Stimulated activated CD4-positive, alpha-beta T cell treated with anti-CD3 and anti-CD28 coated beads, TNF-alpha, amount 100 ng/mL, for 24 hours (primary cell): Measurements from ENCODE around the gene EHD2.
A peak's percentile ranks its signal among the peaks of the same experiment; 100 is the strongest.
"Not testable (repeated sequence)": the region's sequence is repeated elsewhere in the genome, so short reads cannot be mapped to it uniquely, and the experiment has no call there.

Experiments
- DNase-seq, 3 experiments: peaks; one replicate each; pipeline ENCODE4 v3.0.0-alpha.2; 2020; ENCODE audit warnings: low read depth in 3 of 3

EHD2 gene

GRCh38 chr19:47714855-47715254, 1.6 kb downstream of the EHD2 start:
- not testable (repeated sequence) for DNase-seq

DNA sequence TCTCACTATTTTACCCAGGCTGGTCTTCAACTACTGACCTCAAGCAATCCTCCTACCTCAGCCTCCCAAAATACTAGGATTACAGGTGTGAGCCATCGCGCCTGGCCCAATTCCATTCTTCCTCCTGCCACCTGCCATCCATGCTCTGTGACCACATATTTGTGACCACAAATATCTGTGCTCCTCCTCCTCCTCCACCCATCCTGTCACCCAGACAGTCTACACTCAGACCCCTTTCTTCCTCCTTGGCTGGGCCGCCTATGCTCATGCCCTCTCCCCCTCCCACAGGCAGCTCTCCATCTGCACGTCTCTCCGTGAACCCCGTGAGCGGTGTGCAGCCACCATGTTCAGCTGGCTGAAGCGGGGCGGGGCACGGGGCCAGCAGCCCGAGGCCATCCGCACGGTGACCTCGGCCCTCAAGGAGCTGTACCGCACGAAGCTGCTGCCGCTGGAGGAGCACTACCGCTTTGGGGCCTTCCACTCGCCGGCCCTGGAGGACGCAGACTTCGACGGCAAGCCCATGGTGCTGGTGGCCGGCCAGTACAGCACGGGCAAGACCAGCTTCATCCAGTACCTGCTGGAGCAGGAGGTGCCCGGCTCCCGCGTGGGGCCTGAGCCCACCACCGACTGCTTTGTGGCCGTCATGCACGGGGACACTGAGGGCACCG, 3.2 kb downstream of the EHD2 start:
- DNase-seq = no peak

DNA sequence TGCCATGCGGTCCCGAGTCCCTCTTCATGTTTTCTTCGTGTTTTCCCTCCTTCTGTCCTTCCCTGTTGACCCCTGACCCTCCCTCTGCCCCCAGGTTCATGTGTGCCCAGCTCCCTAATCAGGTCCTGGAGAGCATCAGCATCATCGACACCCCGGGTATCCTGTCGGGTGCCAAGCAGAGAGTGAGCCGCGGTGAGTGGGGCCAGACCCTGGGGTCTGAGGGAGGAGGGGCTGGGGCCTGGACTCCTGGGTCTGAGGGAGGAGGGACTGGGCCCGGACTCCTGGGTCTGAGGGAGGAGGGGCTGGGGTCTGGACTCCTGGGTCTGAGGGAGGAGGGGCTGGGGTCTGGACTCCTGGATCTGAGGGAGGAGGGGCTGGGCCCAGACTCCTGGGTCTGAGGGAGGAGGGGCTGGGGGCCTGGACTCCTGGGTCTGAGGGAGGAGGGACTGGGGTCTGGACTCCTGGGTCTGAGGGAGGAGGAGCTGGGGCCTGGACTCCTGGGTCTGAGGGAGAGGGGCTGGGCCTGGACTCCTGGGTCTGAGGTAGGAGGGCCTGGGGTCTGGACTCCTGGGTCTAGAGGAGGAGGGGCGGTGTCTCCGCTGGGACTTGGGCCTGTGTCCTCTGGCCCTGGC, 5.3 kb downstream of the EHD2 start:
- not testable (repeated sequence) for DNase-seq

DNA sequence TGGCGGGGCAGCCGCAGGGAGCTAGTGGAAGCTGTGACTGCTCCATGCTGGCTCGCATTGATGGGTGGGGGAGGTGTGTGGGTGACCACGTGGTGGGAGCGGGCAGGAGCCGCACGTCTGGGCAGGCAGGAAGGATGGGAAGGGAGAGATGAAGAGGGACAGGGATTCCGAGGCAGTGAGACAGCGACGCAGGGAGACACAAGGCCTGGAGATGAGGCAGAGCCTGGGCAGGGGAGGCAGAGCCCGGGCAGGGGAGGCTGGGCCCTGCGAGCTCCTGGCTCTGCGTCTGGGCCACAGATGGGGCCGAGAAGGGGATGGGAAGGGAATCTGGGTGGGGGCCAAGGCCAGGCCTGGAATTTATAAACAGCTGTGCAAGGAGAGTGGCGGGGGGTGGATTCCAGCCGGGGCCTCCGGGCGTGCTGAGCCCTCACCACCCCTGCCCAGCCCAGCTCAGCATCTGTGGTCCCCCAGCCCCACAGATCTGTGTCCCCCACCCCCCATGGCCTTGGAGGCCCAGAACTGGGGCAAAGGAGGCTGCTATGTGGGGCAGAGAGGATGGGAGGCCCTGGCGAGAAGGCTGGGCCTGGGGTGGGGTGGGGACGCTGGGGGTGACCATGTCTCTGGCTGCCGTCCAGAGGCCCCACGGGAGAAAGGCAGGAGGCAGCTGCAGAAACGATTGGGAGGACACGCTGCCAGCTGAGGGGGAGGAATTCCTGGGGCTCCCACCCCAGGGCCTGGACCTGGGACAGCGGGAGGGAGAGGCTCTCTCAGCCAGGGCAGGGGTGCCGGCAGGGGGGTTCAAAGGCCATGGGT, 6.0 kb downstream of the EHD2 start:
- no peak for DNase-seq

- DNase-seq = no peak
Measured at GRCh38 chr19:47720669-47721422, 7.6 kb downstream of the EHD2 start.

- DNase-seq = no peak
Measured at GRCh38 chr19:47723581-47723940, 10.3 kb downstream of the EHD2 start.

GRCh38 chr19:47725759-47726401, 12.7 kb downstream of the EHD2 start:
- no peak for DNase-seq

GRCh38 chr19:47726467-47726866, 13.2 kb downstream of the EHD2 start:
- DNase-seq = no peak

- DNase-seq = not testable (repeated sequence)
Measured at GRCh38 chr19:47728295-47728694, 15.1 kb downstream of the EHD2 start.

DNA sequence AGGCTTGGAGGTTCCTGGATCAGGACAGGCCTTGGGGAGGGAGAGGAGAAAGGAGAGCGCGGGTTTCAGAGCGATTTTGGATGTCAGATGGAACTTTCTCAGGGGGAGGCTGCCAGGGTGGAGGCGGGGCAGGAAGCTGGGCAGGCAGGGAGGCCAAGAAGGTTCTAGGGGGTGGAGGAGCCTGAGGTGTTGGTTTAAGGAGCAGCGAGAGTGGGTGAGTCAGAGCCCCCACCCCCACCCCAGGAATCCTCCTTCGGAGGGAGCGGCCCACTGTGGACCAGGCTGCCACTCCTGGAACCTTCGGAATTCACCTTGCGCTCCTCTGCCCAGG, 16.2 kb downstream of the EHD2 start:
- no peak for DNase-seq

DNA sequence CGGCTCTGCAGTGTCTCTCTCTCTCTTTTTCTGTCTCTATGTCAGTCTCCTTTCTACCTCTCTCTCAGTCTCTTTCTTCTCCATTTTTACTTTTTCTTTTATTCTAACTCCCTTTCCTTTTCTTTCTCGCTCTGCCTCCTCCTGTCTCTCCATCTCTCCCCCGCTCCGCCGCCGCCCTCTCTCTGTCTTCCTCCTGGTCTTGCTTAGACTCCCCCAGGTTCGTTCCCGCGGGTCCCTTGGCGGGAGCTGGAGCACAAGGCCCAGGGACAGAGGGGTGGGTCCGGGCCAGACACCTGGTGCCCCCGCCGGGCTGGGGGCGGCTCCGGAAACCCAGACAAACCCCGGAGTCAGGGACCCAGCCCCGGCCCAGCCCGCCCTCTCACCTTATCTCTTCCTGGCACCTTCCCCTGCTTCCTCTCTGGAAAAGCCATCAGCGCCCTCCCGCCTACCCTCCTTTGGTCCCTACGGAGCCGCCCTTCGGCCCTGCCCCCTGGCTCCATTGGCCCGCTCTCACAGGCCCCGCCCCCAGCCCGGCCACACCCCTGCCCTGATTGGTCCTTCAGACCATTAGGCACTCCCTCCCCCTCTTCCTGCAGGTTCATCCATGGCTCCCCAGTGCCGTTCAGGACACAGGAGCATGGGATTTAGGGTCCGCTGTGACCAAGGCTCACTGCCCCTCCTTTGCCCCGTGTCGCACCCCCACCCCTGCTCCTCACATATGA, 16.7 kb downstream of the EHD2 start:
- peak in 2 of 3 experiments; percentile 23 to 72 for DNase-seq

DNA sequence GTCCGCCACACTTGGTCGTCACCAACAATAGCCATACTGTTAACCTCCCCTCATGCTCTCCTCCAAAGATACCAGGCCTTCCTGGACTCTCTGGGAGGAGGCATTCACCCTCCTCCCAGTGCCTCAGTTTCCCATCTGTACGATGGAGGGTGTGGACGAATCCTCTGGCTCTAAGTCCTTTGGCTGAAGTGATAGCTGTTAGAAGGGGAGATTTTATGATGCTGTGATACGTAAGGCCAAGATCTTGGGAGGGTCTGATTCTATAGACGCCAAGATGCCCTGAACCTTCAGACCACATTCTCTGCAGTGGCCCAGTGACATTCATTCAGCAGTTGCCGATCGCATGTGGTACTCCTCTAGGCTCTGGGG, 17.3 kb downstream of the EHD2 start:
- no peak for DNase-seq

DNA sequence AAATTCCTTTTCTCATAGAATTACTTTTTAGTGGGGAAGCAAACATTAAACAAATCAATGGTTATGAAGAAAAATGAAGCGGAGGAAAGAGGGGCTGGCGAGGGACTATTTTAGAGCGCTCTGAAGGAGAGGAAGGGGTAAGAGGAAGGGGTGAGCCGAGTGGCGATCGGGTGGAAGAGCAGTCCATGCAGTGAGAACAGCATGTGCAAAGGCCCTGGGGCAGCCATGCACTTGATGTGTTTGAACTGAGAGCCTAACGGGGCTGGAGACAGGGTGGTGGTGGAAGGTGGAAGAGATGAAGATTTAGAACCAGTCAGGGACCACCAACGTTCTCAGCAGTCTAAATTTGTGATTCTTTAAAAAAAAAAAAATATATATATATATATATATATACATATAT, 17.7 kb downstream of the EHD2 start:
- DNase-seq = no peak

DNA sequence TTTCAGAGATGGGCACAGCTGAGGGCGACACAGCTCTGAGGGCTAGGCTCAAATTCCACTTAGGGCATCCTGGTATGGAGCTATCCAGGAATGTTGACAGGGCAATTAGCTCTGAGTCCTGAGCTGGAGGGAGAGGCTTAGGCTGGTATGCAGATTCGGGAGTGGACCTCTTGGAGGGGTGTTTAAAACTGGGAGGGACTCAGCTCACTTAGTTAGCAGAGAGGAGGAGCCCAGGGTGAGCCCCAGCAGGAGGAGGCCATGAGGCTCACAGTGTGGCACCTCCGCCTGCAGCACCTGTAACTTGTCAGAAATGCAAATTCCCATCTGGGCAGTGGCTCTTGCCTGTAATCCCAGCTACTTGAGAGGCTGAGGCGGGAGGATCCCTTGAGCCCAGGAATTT, 21.9 kb downstream of the EHD2 start:
- DNase-seq = no peak

DNA sequence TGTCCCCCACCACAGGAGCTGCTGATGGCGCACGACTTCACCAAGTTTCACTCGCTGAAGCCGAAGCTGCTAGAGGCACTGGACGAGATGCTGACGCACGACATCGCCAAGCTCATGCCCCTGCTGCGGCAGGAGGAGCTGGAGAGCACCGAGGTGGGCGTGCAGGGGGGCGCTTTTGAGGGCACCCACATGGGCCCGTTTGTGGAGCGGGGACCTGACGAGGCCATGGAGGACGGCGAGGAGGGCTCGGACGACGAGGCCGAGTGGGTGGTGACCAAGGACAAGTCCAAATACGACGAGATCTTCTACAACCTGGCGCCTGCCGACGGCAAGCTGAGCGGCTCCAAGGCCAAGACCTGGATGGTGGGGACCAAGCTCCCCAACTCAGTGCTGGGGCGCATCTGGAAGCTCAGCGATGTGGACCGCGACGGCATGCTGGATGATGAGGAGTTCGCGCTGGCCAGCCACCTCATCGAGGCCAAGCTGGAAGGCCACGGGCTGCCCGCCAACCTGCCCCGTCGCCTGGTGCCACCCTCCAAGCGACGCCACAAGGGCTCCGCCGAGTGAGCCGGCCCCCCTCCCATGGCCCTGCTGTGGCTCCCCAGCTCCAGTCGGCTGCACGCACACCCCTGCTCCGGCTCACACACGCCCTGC, 27.8 kb downstream of the EHD2 start:
- no peak for DNase-seq

GRCh38 chr19:47741544-47742140, 28.4 kb downstream of the EHD2 start:
- DNase-seq = no peak

DNA sequence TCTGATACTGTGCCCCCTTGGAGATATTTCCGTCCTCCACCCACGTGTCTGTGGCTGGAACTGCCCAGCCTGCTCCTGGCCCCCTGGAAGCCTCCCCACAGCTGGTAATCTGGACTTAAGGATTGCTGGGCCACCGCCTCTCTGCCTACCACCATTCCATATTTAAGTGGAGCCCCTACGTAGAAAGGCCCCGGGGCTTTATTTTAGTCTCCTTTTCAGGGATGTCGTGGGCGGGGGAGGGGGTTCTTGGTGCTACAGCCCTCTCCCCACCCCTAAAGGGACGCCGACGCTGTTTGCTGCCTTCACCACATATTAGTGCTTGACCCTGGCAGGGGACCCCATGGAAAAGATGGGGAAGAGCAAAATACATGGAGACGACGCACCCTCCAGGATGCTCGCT, 29.4 kb downstream of the EHD2 start:
- no peak for DNase-seq

DNA sequence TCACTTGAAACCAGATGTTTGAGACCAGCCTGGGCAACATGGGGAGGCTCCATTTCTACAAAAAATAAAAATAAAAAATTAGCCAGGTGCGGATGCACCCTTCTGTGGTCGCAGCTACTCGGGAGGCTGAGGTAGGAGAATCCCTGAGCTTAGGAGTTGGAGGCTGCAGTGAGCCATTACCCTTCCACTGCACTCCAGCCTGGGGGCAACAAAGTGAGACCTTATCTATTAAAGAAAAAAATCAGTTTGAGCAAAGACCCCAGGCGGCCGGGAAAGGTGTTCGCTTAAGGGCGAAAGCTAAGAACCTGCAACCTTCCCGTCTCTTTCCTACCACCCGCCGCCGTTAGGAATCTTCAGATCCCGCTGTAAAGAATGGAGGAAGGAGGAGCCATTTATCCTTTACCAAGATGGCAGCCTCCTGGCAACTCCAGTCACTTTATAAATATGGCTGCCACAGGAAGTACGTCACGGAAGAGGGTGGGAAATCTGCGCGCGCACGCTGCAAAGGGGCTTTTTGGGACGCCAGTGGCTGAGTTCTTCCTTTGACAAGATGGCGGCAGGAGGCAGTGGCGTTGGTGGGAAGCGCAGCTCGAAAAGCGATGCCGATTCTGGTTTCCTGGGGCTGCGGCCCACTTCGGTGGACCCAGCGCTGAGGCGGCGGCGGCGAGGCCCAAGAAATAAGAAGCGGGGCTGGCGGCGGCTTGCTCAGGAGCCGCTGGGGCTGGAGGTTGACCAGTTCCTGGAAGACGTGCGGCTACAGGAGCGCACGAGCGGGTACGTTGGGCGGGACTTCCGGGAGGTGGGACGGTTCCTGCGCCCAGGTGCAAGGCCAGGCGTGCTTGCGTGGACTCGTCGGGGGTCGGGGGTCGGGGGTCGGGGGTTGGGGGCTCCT, 32.0 kb downstream of the EHD2 start, which contains the start of gene NOP53:
Gene NOP53, plus strand, starts transcription at position 537 of the 892 bp plus-strand sequence. Its CDS starts 14 bp downstream, at position 551.
- DNase-seq = peak; percentile 95 to 96 (median 95)

- DNase-seq = not testable (repeated sequence)
Measured at GRCh38 chr19:47746129-47746528, 32.9 kb downstream of the EHD2 start.
